HCT116 (cell line): ENCODE measurements around the gene NRGN. TPM values are rescaled to one million over a fixed set of nuclear protein-coding genes. Genes with fewer than 3 reads are reported as not detected.

Experiments used
- ATAC-seq: fragments of 200-7000 bp; cut with Tn5 transposase; 2 replicates; pipeline ENCODE4 v1.9.1; 2020; ENCODE audit warnings: mild to moderate bottlenecking, moderate library complexity
- BruUV-seq: library from RNA; stranded (reverse); fragments of 400-500 nt; replicated peaks from 2 replicates; lab custom pipeline; 2021; lab: Mats Ljungman, UMichigan
- CTCF ChIA-PET: fragments of 300-600 bp; sonication (Branson Sonifier 250); formaldehyde crosslinking; loops from one replicate; lab custom pipeline; 2021; ENCODE audit warnings: antibody characterized with exemption; lab: Charles Lee
- POLR2A ChIA-PET: fragments of 300-600, 350-600 bp; sonication (Branson Sonifier 250); formaldehyde crosslinking; loops from one replicate; lab custom pipeline; 2021; ENCODE audit warnings: antibody characterized with exemption; lab: Charles Lee
- RAD21 ChIA-PET, 2 experiments: fragments of 300-600 bp; sonication (Branson Sonifier 250); formaldehyde crosslinking; loops; one replicate each; lab custom pipeline; 2023; ENCODE audit warnings: low total read pairs in 2 of 2; ENCODE audit not compliant: uncharacterized antibody in 2 of 2, unreplicated experiment in 2 of 2, low non-redundant PET in 1 of 2; lab: Charles Lee
- DNase-seq: peaks from one replicate; pipeline ENCODE4 v3.0.0-alpha.2; 2010; ENCODE audit warnings: low read depth, low spot score
- H2AFZ ChIP-seq: fragments of 200-600 bp; shearing (Covaris generic), sonication (generic); 2 replicates; pipeline ENCODE4 v1.6.1; 2017; ENCODE audit warnings: low read depth, mixed run types, mixed read lengths, antibody characterized with exemption, low read length; ENCODE audit not compliant: poor library complexity, severe bottlenecking
- H3K27ac ChIP-seq: 2 replicates; pipeline ENCODE4 v1.5.1; 2012; ENCODE audit warnings: low read depth, low read length
- H3K27me3 ChIP-seq: fragments of 200-600 bp; sonication (generic); 2 replicates; pipeline ENCODE4 v1.6.1; 2016; ENCODE audit warnings: mixed run types, low read length, mixed read lengths; ENCODE audit not compliant: insufficient read depth
- H3K36me3 ChIP-seq, 2 experiments: fragments of 200-500 bp in 1 of 2; fragments of 200-600 bp in 1 of 2; sonication (Bioruptor generic) in 1 of 2; sonication (generic) in 1 of 2; 2 replicates each; pipeline versions ENCODE4 v1.5.1 to v1.6.1; 2014 to 2016; ENCODE audit warnings: low read length in 2 of 2, inconsistent platforms in 1 of 2, mixed read lengths in 1 of 2, mixed run types in 1 of 2; ENCODE audit not compliant: insufficient read depth in 2 of 2, control insufficient read depth in 1 of 2
- H3K4me1 ChIP-seq, 2 experiments: fragments of 200-600 bp in 1 of 2; sonication (generic) in 1 of 2; 2 replicates each; pipeline versions ENCODE4 v1.5.1 to v1.6.1; 2012 to 2017; ENCODE audit warnings: low read length in 2 of 2, inconsistent platforms in 1 of 2, mild to moderate bottlenecking in 1 of 2, mixed read lengths in 1 of 2, mixed run types in 1 of 2, moderate library complexity in 1 of 2; ENCODE audit not compliant: insufficient read depth in 2 of 2, control insufficient read depth in 1 of 2
- H3K4me2 ChIP-seq: fragments of 200-600 bp; sonication (generic); 2 replicates; pipeline ENCODE4 v1.6.1; 2017; ENCODE audit warnings: mixed run types, low read length, mixed read lengths
- H3K4me3 ChIP-seq, 2 experiments: fragments of 200-600 bp in 1 of 2; sonication (generic) in 1 of 2; replicated peaks in 1 of 2; 2 replicates each; pipeline ENCODE4 v1.5.1; 2011 to 2016; ENCODE audit warnings: low read length in 2 of 2, control low read depth in 1 of 2, low read depth in 1 of 2, mild to moderate bottlenecking in 1 of 2, mixed read lengths in 1 of 2, mixed run types in 1 of 2
- H3K79me2 ChIP-seq: fragments of 200-600 bp; sonication (generic); 2 replicates; pipeline ENCODE4 v1.6.1; 2017; ENCODE audit warnings: mild to moderate bottlenecking, mixed run types, low read length, moderate library complexity, mixed read lengths; ENCODE audit not compliant: insufficient read depth
- H3K9ac ChIP-seq: fragments of 200-600 bp; sonication (generic); 2 replicates; pipeline ENCODE4 v1.6.1; 2016; ENCODE audit warnings: low read length, mixed read lengths
- H3K9me2 ChIP-seq: fragments of 200-600 bp; sonication (generic), shearing (Covaris generic); 2 replicates; pipeline ENCODE4 v1.6.1; 2017; ENCODE audit warnings: mixed run types, mild to moderate bottlenecking, moderate library complexity; ENCODE audit not compliant: insufficient read depth
- H3K9me3 ChIP-seq, 2 experiments: fragments of 200-500 bp in 1 of 2; fragments of 200-600 bp in 1 of 2; sonication (Bioruptor generic) in 1 of 2; sonication (generic) in 1 of 2; 2 replicates each; pipeline ENCODE4 v1.6.1; 2014 to 2017; ENCODE audit warnings: low read length in 2 of 2, mixed read lengths in 2 of 2, inconsistent platforms in 1 of 2, low read depth in 1 of 2, mild to moderate bottlenecking in 1 of 2, mixed run types in 1 of 2, moderate library complexity in 1 of 2; ENCODE audit not compliant: control insufficient read depth in 1 of 2, insufficient read depth in 1 of 2
- H4K20me1 ChIP-seq: fragments of 200-600 bp; sonication (generic), shearing (Covaris generic); 2 replicates; pipeline ENCODE4 v1.6.1; 2017; ENCODE audit warnings: mixed run types, mild to moderate bottlenecking, moderate library complexity; ENCODE audit not compliant: insufficient read depth
- CBX3 ChIP-seq: IDR thresholded peaks from 2 replicates; pipeline ENCODE4 v1.6.1; 2012; ENCODE audit warnings: low read depth
- CEBPB ChIP-seq: IDR thresholded peaks from 2 replicates; pipeline ENCODE4 v1.6.1; 2012; ENCODE audit warnings: low read depth
- EGR1 ChIP-seq: IDR thresholded peaks from 2 replicates; pipeline ENCODE4 v1.6.1; 2012; ENCODE audit warnings: low read depth
- JUND ChIP-seq: IDR thresholded peaks from 2 replicates; pipeline ENCODE4 v1.6.1; 2012
- MAX ChIP-seq: IDR thresholded peaks from 2 replicates; pipeline ENCODE4 v1.6.1; 2012
- POLR2A ChIP-seq: IDR thresholded peaks from 2 replicates; pipeline ENCODE4 v1.7.0; 2011; ENCODE audit warnings: borderline replicate concordance; ENCODE audit not compliant: insufficient read depth, insufficient read length; ENCODE audit errors: extremely low read depth
- POLR2AphosphoS5 ChIP-seq: IDR thresholded peaks from 2 replicates; pipeline ENCODE4 v1.6.1; 2011; ENCODE audit warnings: mild to moderate bottlenecking, low read depth, low read length, moderate library complexity
- RAD21 ChIP-seq: IDR thresholded peaks from 2 replicates; pipeline ENCODE4 v1.6.1; 2012; ENCODE audit warnings: low read depth, mild to moderate bottlenecking
- SIN3A ChIP-seq: IDR thresholded peaks from 2 replicates; pipeline ENCODE4 v1.6.1; 2012; ENCODE audit warnings: low read depth
- SRF ChIP-seq: IDR thresholded peaks from 2 replicates; pipeline ENCODE4 v1.6.1; 2012; ENCODE audit warnings: low read depth
- TCF7L2 ChIP-seq: IDR thresholded peaks from 2 replicates; pipeline ENCODE4 v1.7.0; 2011; ENCODE audit warnings: borderline replicate concordance, inconsistent platforms; ENCODE audit not compliant: insufficient read depth, insufficient read length; ENCODE audit errors: extremely low read depth
- YY1 ChIP-seq: IDR thresholded peaks from 2 replicates; pipeline ENCODE4 v1.6.1; 2011; ENCODE audit warnings: low read length, low read depth, moderate library complexity, mild to moderate bottlenecking; ENCODE audit not compliant: insufficient replicate concordance; ENCODE audit errors: extremely low read depth
- ZBTB33 ChIP-seq: IDR thresholded peaks from 2 replicates; pipeline ENCODE4 v1.6.1; 2011; ENCODE audit warnings: mild to moderate bottlenecking, low read length, moderate library complexity; ENCODE audit not compliant: insufficient replicate concordance; ENCODE audit errors: extremely low read depth
- ZNF274 ChIP-seq: fragments of 200-500 bp; sonication (Bioruptor generic); IDR thresholded peaks from 2 replicates; pipeline ENCODE4 v1.6.1; 2014; ENCODE audit warnings: mild to moderate bottlenecking, low read depth, low read length, inconsistent platforms
- intact Hi-C: fragments of 100-400 bp; cut with micrococcal nuclease; formaldehyde crosslinking; loops from 2 replicates; pipeline ENCODE4 v1.10.0; 2022
- total RNA-seq: library from RNA; stranded (reverse); gene quantifications from one replicate; pipeline ENCODE4 v1.2.1, GENCODE V29; 2021; ENCODE audit not compliant: unreplicated experiment
- TF ChIP-seq, protein P1 (sequence below): IDR thresholded peaks from 2 replicates; pipeline ENCODE4 v1.6.1; 2012; ENCODE audit warnings: low read depth
- TF ChIP-seq, protein P2 (sequence below), 3 experiments: fragments of 200-600 bp in 1 of 3; sonication (generic) in 1 of 3; IDR thresholded peaks in 2 of 3; conservative IDR thresholded peaks in 1 of 3; 2 replicates each; pipeline ENCODE4 v1.5.1; 2012 to 2017; ENCODE audit warnings: low read depth in 2 of 3, low read length in 2 of 3, antibody characterized with exemption in 1 of 3, borderline replicate concordance in 1 of 3, control low read depth in 1 of 3, mild to moderate bottlenecking in 1 of 3, mixed read lengths in 1 of 3, mixed run types in 1 of 3, moderate library complexity in 1 of 3; ENCODE audit not compliant: insufficient read depth in 1 of 3

Gene NRGN
- total RNA-seq, 1 experiment from 2014 or later = 33.3 TPM

- H3K9ac ChIP-seq = no peak overlapping the region
- no peak for DNase-seq
- no TSS peak for BruUV-seq
- H3K9me3 ChIP-seq = no peaks in the 10 kb centered on the region
- no peaks in the 10 kb centered on the region for H3K79me2 ChIP-seq
- intact Hi-C loops = no loop called here
- H3K4me3 ChIP-seq = no peak overlapping the region
- H3K27me3 ChIP-seq = no peaks in the 10 kb centered on the region
- H3K9me2 ChIP-seq = no peaks in the 10 kb centered on the region
- H3K4me2 ChIP-seq = no peak overlapping the region
- POLR2A ChIA-PET = no interaction called here
- RAD21 ChIA-PET = no interaction called here
- peaks cover 3 to 19% of the 10 kb centered on the region in 2 experiments for H3K4me1 ChIP-seq
- ATAC-seq = no peak
- H2AFZ ChIP-seq = no peak overlapping the region
- no peaks in the 10 kb centered on the region for H3K36me3 ChIP-seq
- H4K20me1 ChIP-seq = no peaks in the 10 kb centered on the region
- no peak overlapping the region for H3K27ac ChIP-seq
- TF ChIP-seq RAD21 (no peak), YY1 (no peak), EGR1 (no peak), CBX3 (no peak), ZBTB33 (no peak), JUND (no peak), TCF7L2 (no peak), CEBPB (no peak), SIN3A (no peak), SRF (no peak), POLR2AphosphoS5 (no peak), POLR2A (no peak), MAX (no peak), ZNF274 (no peak)
- TF ChIP-seq, protein P1, sequence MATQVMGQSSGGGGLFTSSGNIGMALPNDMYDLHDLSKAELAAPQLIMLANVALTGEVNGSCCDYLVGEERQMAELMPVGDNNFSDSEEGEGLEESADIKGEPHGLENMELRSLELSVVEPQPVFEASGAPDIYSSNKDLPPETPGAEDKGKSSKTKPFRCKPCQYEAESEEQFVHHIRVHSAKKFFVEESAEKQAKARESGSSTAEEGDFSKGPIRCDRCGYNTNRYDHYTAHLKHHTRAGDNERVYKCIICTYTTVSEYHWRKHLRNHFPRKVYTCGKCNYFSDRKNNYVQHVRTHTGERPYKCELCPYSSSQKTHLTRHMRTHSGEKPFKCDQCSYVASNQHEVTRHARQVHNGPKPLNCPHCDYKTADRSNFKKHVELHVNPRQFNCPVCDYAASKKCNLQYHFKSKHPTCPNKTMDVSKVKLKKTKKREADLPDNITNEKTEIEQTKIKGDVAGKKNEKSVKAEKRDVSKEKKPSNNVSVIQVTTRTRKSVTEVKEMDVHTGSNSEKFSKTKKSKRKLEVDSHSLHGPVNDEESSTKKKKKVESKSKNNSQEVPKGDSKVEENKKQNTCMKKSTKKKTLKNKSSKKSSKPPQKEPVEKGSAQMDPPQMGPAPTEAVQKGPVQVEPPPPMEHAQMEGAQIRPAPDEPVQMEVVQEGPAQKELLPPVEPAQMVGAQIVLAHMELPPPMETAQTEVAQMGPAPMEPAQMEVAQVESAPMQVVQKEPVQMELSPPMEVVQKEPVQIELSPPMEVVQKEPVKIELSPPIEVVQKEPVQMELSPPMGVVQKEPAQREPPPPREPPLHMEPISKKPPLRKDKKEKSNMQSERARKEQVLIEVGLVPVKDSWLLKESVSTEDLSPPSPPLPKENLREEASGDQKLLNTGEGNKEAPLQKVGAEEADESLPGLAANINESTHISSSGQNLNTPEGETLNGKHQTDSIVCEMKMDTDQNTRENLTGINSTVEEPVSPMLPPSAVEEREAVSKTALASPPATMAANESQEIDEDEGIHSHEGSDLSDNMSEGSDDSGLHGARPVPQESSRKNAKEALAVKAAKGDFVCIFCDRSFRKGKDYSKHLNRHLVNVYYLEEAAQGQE = no peak
- TF ChIP-seq, protein P2, sequence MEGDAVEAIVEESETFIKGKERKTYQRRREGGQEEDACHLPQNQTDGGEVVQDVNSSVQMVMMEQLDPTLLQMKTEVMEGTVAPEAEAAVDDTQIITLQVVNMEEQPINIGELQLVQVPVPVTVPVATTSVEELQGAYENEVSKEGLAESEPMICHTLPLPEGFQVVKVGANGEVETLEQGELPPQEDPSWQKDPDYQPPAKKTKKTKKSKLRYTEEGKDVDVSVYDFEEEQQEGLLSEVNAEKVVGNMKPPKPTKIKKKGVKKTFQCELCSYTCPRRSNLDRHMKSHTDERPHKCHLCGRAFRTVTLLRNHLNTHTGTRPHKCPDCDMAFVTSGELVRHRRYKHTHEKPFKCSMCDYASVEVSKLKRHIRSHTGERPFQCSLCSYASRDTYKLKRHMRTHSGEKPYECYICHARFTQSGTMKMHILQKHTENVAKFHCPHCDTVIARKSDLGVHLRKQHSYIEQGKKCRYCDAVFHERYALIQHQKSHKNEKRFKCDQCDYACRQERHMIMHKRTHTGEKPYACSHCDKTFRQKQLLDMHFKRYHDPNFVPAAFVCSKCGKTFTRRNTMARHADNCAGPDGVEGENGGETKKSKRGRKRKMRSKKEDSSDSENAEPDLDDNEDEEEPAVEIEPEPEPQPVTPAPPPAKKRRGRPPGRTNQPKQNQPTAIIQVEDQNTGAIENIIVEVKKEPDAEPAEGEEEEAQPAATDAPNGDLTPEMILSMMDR (IDR thresholded peaks at IDR 0.05 in 2 of 3, conservative IDR thresholded peaks at IDR 0.05 in 1 of 3; ENCODE audit: borderline replicate concordance in 1 of 3, insufficient read depth in 1 of 3, low read depth in 2 of 3, low read length in 2 of 3) = no peak
- CTCF ChIA-PET = interaction anchor here (0.8 kb wide), 1 partner anchor 9 kb away, joined by 4 read pairs; no protein-coding TSS in a partner anchor
Measured at GRCh38 chr11:124752471-124753102, 12.8 kb downstream of the NRGN start.
